GM19467 (cell line): ENCODE measurements around the gene ZNF200.

ENCODE experiments used
- ATAC-seq: cut with Tn5 transposase; IDR thresholded peaks from one replicate; pipeline ENCODE4 v1.9.1; 2021; ENCODE audit warnings: mild to moderate bottlenecking, moderate library complexity; ENCODE audit not compliant: unreplicated experiment

The ZNF200 gene

DNA sequence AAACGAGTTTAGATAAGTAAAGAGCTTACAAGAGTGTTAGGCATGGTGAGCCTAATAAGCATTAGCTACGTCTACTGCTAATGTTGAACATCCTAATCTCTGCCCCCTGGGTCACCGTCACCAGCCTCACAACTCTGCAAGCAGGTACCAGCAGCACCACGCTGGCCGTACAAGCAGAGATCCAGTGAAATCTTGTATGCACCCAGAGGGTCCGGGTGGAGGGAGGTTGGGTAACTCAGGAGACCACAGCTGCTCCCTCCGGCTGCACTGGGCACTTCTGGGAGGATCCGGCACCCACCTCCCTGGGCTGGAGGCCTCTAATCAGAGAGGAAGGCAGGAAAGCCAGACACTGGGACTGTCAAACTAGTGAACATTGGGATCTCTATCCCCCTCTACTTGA, 55.3 kb downstream of the ZNF200 start:
- no peak for ATAC-seq

DNA sequence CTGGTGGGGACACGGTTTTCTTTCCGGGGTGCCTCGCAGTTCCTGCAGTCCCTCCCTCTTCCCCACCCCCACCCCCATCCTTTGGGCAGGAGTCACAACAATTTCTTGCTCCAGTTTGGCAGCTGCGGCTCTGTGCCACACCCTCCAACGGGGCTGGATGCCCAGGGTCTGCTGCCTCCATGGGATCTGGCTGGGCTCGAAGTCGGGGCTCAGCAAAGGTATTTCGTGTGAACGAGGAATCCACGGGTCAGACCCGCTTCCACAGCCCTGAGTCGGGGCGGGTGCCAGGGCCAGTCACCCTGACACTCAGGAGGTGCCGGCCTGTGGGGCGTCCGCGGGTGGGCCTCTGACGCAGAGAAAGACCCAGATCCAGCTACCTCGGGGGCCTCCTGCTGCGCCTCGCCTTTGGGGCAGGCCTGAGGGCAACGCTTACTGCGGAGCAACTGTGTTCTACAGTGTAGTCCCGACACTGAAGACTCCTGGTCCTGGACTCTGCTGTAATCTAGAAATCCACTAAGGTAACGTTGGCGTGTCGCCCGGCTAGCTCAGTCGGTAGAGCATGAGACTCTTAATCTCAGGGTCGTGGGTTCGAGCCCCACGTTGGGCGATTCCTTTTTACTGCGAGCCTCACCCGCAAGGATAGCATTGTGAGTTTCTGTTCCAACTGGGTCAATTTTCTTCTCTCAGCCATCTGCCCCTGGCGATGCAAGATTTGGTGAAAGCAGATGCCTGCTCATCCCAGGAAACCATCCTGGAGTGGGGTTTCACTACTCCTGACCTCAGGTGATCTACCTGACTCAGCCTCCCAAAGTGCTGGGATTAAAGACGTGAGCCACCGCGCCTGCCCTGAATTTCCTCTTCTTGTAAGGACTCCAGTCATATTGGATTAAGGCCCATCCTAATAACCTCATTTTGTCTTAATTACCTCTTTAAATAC, 59.5 kb downstream of the ZNF200 start:
- ATAC-seq = no peak

DNA sequence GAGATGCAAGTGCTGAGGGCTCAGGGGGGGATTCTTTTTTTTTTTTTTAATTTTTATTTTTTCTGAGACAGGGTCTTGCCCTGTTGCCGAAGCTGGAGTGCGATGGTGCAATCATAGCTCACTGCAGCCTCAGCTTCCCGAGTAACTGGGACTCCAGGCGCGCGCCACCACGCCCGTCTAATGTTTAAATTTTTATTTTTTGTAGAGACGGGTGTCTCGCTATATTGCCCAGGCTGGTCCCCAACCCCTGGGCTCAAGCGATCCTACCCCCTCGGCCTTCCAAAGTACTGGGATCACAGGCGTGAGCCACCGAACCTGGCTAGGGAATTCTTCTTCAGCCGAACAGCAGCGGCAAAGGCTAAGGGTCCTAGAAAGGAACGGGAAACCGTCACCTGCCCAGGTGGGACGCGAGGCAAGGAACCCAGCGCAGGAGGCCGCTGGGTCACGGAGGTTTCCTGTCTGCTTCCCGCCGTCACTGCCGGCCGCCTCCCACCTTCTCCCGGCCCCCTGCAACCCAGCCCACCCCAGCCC, 60.3 kb downstream of the ZNF200 start:
- ATAC-seq = no peak

DNA sequence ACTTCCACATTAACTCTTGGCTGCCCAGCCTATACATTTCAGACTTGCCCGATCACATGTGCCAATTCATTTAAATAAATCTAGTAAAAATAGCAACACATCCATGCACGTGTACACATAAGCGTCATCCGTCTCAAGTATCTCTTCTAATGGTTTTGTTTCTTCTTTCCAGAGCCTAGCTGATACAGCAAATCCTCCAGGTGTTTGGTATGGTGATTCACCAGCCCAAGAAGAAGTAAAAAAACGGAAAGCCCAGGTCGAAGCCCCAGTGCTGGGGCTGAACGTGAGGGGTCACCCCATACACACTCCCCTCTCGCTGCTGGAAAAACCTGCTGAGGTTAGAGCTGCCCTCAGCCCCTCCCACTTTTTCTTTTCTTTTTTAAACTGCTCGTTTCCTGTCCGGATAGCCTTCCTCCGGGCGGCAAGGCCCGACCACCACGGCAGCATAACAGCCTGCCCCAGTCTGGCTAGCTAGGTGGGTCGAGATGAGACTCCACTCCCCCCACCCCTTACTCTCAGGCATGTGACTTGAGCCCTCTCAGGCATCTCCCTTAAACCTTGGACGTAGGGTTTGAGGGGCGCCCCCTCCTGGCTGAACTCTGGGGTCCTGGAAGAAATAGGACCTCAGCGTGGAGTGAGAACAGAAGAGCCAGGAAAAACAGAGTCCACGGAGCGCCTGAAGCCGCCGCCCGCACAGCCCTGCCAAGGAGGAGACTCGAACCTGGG, 60.9 kb downstream of the ZNF200 start:
- no peak for ATAC-seq
